MG63 (cell line): ENCODE results near the gene CCDC15. TPM values are rescaled to one million over a fixed set of nuclear protein-coding genes. Genes with fewer than 3 reads are reported as not detected.

ENCODE experiments used
- total RNA-seq: library from RNA; depleted of rRNA; stranded (reverse); fragments of >200 nt; shearing (Covaris generic); gene quantifications from 2 replicates; pipeline ENCODE4 v1.2.3, GENCODE V29; 2014; ENCODE audit warnings: low replicate concordance; rRNA removed

The CCDC15 gene
- total RNA-seq, 1 experiment from 2014 or later: 1.5 TPM

Other genes starting within 250 kb of the CCDC15 start
- 0.23 TPM in 1 of 2 replicates, not detected in the other for gene NRGN, start 214.3 kb upstream of the CCDC15 start, total RNA-seq
- not detected in 2 replicates for gene VSIG2, start 201.9 kb upstream of the CCDC15 start, total RNA-seq
- not detected in 2 replicates for gene ESAM, start 191.9 kb upstream of the CCDC15 start, total RNA-seq
- gene MSANTD2, start 153.8 kb upstream of the CCDC15 start, total RNA-seq: 8.2 and 14.8 TPM in 2 replicates
- gene ROBO3, start 88.8 kb upstream of the CCDC15 start, total RNA-seq: 19.3 and 21.5 TPM in 2 replicates
- 7.4 and 13.7 TPM in 2 replicates for gene ROBO4, start 56.3 kb upstream of the CCDC15 start, total RNA-seq
- gene HEPN1, start 35.0 kb upstream of the CCDC15 start, total RNA-seq: not detected in 2 replicates
- not detected in 2 replicates for gene HEPACAM, start 18.2 kb upstream of the CCDC15 start, total RNA-seq
- 0.07 and 0.79 TPM in 2 replicates for gene SLC37A2, start 109.1 kb downstream of the CCDC15 start, total RNA-seq
- 27.7 and 31.6 TPM in 2 replicates for gene TMEM218, start 157.4 kb downstream of the CCDC15 start, total RNA-seq
- 0.94 and 15.3 TPM in 2 replicates for gene PKNOX2, start 210.5 kb downstream of the CCDC15 start, total RNA-seq